A673 (cell line): ENCODE results near the gene ASTN2. TPM values are rescaled to one million over a fixed set of nuclear protein-coding genes. Genes with fewer than 3 reads are reported as not detected.

ENCODE experiments used
- BruUV-seq: library from RNA; stranded (reverse); fragments of 400-500 nt; replicated peaks from 2 replicates; lab custom pipeline; 2021; lab: Mats Ljungman, UMichigan
- CTCF ChIA-PET: fragments of 300-600 bp; sonication (Branson Sonifier 250); formaldehyde crosslinking; loops from one replicate; lab custom pipeline; 2022; ENCODE audit warnings: antibody characterized with exemption; lab: Charles Lee
- POLR2A ChIA-PET: fragments of 300-600 bp; sonication (Branson Sonifier 250); formaldehyde crosslinking; loops from one replicate; lab custom pipeline; 2022; ENCODE audit warnings: antibody characterized with exemption; ENCODE audit not compliant: low non-redundant PET; lab: Charles Lee
- DNase-seq: peaks from one replicate; pipeline ENCODE4 v3.0.0-alpha.2; 2015; ENCODE audit warnings: low spot score
- H3K27ac ChIP-seq: fragments of 200-600 bp; sonication (generic); 2 replicates; pipeline ENCODE4 v1.5.1; 2016; ENCODE audit warnings: mixed run types, low read depth, mild to moderate bottlenecking, mixed read lengths, antibody characterized with exemption, low read length; ENCODE audit not compliant: poor library complexity, severe bottlenecking
- H3K27me3 ChIP-seq: fragments of 200-600 bp; sonication (generic); replicated peaks from 2 replicates; pipeline ENCODE4 v1.6.1; 2017; ENCODE audit warnings: mixed run types, low read depth, mild to moderate bottlenecking, mixed read lengths, antibody characterized with exemption, low read length; ENCODE audit not compliant: insufficient read depth, poor library complexity
- H3K36me3 ChIP-seq: fragments of 200-600 bp; sonication (generic); 2 replicates; pipeline ENCODE4 v1.6.1; 2016; ENCODE audit warnings: mixed run types, mild to moderate bottlenecking, mixed read lengths, antibody characterized with exemption, low read length; ENCODE audit not compliant: insufficient read depth, poor library complexity, severe bottlenecking
- H3K4me1 ChIP-seq: fragments of 200-600 bp; sonication (generic); 2 replicates; pipeline ENCODE4 v1.6.1; 2017; ENCODE audit warnings: mixed run types, mild to moderate bottlenecking, mixed read lengths, antibody characterized with exemption, low read length; ENCODE audit not compliant: insufficient read depth, poor library complexity, severe bottlenecking
- H3K4me3 ChIP-seq: fragments of 200-600 bp; sonication (generic); 2 replicates; pipeline ENCODE4 v1.5.1; 2016; ENCODE audit warnings: low read depth, mixed run types, mild to moderate bottlenecking, mixed read lengths, low read length; ENCODE audit not compliant: poor library complexity, severe bottlenecking
- H3K9me3 ChIP-seq: fragments of 200-600 bp; sonication (generic); 2 replicates; pipeline ENCODE4 v1.6.1; 2016; ENCODE audit warnings: mixed run types, low read depth, mild to moderate bottlenecking, mixed read lengths, antibody characterized with exemption, low read length; ENCODE audit not compliant: poor library complexity, severe bottlenecking
- EZH2 ChIP-seq: fragments of 200-600 bp; sonication (generic); IDR thresholded peaks from 2 replicates; pipeline ENCODE4 v1.6.1; 2017; ENCODE audit warnings: borderline replicate concordance, low read depth, mild to moderate bottlenecking, mixed read lengths, antibody characterized with exemption, low read length; ENCODE audit not compliant: poor library complexity, severe bottlenecking
- intact Hi-C: fragments of 100-400 bp; cut with micrococcal nuclease; formaldehyde crosslinking; loops from one replicate; pipeline ENCODE4 v1.10.0; 2022; ENCODE audit not compliant: unreplicated experiment
- total RNA-seq: library from RNA; stranded (reverse); gene quantifications from 2 replicates; pipeline ENCODE4 v1.2.3, GENCODE V29; 2021
- TF ChIP-seq, protein P1 (sequence below): fragments of 300-800, 200-600 bp; sonication (generic); conservative IDR thresholded peaks from 2 replicates; pipeline ENCODE4 v1.5.1; 2017; ENCODE audit warnings: low read depth, mild to moderate bottlenecking, antibody characterized with exemption, low read length, moderate library complexity, mixed read lengths

The ASTN2 gene
- total RNA-seq, 1 experiment from 2014 or later, result 3.4 TPM

DNA sequence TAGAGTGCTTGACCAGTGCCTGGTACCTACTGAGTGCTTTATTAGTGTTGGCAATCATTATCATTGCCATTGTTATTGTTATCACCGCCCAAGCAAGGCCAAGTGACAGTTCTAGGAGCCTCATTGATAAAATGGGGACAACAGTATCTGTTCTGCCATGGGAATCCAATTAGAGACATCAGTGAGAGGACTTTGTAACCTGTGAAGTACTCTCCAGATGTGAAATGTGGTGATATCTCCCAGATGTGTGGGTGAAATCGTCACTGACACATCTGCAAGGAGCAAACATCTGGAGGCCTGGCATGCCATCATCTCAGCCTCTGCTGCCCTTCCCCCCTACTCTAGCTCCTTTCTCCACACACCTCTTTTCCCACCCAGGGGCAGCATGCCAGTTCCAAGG, 1000.5 kb downstream of the ASTN2 start:
- H3K4me3 ChIP-seq, result no peak overlapping the region
- TF ChIP-seq EZH2, result no peak
- TF ChIP-seq, protein P1, sequence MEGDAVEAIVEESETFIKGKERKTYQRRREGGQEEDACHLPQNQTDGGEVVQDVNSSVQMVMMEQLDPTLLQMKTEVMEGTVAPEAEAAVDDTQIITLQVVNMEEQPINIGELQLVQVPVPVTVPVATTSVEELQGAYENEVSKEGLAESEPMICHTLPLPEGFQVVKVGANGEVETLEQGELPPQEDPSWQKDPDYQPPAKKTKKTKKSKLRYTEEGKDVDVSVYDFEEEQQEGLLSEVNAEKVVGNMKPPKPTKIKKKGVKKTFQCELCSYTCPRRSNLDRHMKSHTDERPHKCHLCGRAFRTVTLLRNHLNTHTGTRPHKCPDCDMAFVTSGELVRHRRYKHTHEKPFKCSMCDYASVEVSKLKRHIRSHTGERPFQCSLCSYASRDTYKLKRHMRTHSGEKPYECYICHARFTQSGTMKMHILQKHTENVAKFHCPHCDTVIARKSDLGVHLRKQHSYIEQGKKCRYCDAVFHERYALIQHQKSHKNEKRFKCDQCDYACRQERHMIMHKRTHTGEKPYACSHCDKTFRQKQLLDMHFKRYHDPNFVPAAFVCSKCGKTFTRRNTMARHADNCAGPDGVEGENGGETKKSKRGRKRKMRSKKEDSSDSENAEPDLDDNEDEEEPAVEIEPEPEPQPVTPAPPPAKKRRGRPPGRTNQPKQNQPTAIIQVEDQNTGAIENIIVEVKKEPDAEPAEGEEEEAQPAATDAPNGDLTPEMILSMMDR, result no peak
- H3K4me1 ChIP-seq, result peaks cover 16% of the 10 kb centered on the region
- no peaks in the 10 kb centered on the region for H3K36me3 ChIP-seq
- no TSS peak for BruUV-seq
- H3K9me3 ChIP-seq, result no peaks in the 10 kb centered on the region
- ChIA-PET POLR2A (no interaction called here), CTCF (no interaction called here)
- H3K27me3 ChIP-seq, result no peaks in the 10 kb centered on the region
- no peak overlapping the region for H3K27ac ChIP-seq
- DNase-seq, result no peak
- intact Hi-C loops, result no loop called here

DNA sequence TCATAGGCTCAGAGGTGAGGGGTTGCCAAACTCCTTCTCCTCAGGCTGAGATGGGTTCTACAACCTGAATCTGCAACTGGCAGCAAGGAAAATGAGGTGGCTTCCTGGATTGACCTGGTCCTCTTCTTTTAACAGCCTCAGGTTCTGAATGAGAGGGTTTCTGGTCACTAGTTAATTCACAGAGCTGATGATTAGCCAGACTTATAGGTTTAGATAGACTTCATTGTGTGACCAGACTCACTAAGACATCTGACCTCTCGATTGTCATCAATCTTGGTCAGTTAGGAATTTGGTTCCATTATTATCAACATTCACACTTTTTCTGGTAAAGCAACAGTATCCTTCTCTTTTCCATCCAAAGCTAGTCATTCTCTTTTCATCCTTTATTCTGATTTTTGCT, 1003.4 kb downstream of the ASTN2 start:
- TF ChIP-seq, protein P1, result no peak
- TF ChIP-seq EZH2, result no peak
- H3K36me3 ChIP-seq, result no peaks in the 10 kb centered on the region
- intact Hi-C loops, result no loop called here
- no peak overlapping the region for H3K27ac ChIP-seq
- DNase-seq, result no peak
- H3K4me1 ChIP-seq, result peaks cover 16% of the 10 kb centered on the region
- no peaks in the 10 kb centered on the region for H3K9me3 ChIP-seq
- POLR2A ChIA-PET, result no interaction called here
- CTCF ChIA-PET, result no interaction called here
- no TSS peak for BruUV-seq
- no peaks in the 10 kb centered on the region for H3K27me3 ChIP-seq
- no peak overlapping the region for H3K4me3 ChIP-seq

DNA sequence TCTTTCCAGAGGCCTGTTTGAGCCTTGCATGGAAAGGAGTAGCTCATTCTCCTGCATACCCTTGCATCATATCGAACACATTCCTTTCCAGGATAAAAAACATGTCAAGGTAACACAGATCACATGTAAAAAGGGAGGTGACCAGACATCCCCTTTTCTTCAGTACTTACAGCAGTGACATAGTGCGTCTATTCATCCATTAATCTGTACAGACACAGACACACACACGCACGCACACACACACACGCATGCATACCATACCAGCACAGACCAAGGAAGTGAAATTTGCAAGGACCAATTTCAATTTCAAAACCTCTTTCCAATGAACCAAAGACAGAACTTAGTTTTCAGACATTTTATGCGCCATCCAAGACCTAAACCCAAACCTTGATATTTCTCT, 1005.2 kb downstream of the ASTN2 start:
- CTCF ChIA-PET, result no interaction called here
- POLR2A ChIA-PET, result no interaction called here
- Histone ChIP-seq H3K9me3 (no peaks in the 10 kb centered on the region), H3K27me3 (no peaks in the 10 kb centered on the region), H3K27ac (no peak overlapping the region), H3K4me1 (peaks cover 16% of the 10 kb centered on the region), H3K36me3 (no peaks in the 10 kb centered on the region), H3K4me3 (no peak overlapping the region)
- TF ChIP-seq EZH2, result no peak
- TF ChIP-seq, protein P1, result no peak
- intact Hi-C loops, result no loop called here
- no TSS peak for BruUV-seq
- no peak for DNase-seq
